SH-SY5Y (cell line): Measurements from ENCODE around the gene RBM34.

Source experiments
- GATA2 ChIP-seq: IDR thresholded peaks from 2 replicates; pipeline ENCODE4 v1.6.1; 2011; ENCODE audit warnings: mild to moderate bottlenecking, low read depth, low read length
- GATA3 ChIP-seq: IDR thresholded peaks from 2 replicates; pipeline ENCODE4 v1.6.1; 2011; ENCODE audit warnings: low read depth, mild to moderate bottlenecking, low read length, moderate library complexity

- TF ChIP-seq GATA2 (no peak), GATA3 (no peak)
Observed at GRCh38 chr1:235136111-235136510, 24.9 kb downstream of the RBM34 start.
